NT2/D1 (cell line): ENCODE measurements around the gene APBA2.

Source experiments
- DNase-seq: peaks from one replicate; pipeline ENCODE4 v3.0.0-alpha.2; 2011; ENCODE audit warnings: low read depth, low spot score
- H3K27me3 ChIP-seq: 2 replicates; pipeline ENCODE4 v1.6.0; 2011; ENCODE audit warnings: mild to moderate bottlenecking; ENCODE audit not compliant: insufficient read length, insufficient read depth
- H3K36me3 ChIP-seq: 2 replicates; pipeline ENCODE4 v1.6.1; 2011; ENCODE audit warnings: mild to moderate bottlenecking, low read length, mixed read lengths; ENCODE audit not compliant: insufficient read depth, insufficient read length
- H3K4me1 ChIP-seq: 2 replicates; pipeline ENCODE4 v1.5.1; 2011; ENCODE audit not compliant: insufficient read depth, insufficient read length
- H3K4me3 ChIP-seq: 2 replicates; pipeline ENCODE4 v1.5.1; 2011; ENCODE audit warnings: low read depth; ENCODE audit not compliant: insufficient read length
- H3K9ac ChIP-seq: 2 replicates; pipeline ENCODE4 v1.6.0; 2011; ENCODE audit warnings: low read depth; ENCODE audit not compliant: insufficient read length
- H3K9me3 ChIP-seq: 2 replicates; pipeline ENCODE4 v1.5.1; 2011; ENCODE audit warnings: mild to moderate bottlenecking, low read length; ENCODE audit not compliant: insufficient read depth
- SUZ12 ChIP-seq: IDR thresholded peaks from 2 replicates; pipeline ENCODE4 v1.6.1; 2011; ENCODE audit not compliant: insufficient read length, insufficient read depth; ENCODE audit errors: extremely low read depth
- YY1 ChIP-seq: IDR thresholded peaks from 2 replicates; pipeline ENCODE4 v1.6.1; 2011; ENCODE audit not compliant: insufficient read length, insufficient read depth
- ZNF274 ChIP-seq: IDR thresholded peaks from 2 replicates; pipeline ENCODE4 v1.6.1; 2011; ENCODE audit warnings: mild to moderate bottlenecking, low read depth, low read length

Gene APBA2

DNA sequence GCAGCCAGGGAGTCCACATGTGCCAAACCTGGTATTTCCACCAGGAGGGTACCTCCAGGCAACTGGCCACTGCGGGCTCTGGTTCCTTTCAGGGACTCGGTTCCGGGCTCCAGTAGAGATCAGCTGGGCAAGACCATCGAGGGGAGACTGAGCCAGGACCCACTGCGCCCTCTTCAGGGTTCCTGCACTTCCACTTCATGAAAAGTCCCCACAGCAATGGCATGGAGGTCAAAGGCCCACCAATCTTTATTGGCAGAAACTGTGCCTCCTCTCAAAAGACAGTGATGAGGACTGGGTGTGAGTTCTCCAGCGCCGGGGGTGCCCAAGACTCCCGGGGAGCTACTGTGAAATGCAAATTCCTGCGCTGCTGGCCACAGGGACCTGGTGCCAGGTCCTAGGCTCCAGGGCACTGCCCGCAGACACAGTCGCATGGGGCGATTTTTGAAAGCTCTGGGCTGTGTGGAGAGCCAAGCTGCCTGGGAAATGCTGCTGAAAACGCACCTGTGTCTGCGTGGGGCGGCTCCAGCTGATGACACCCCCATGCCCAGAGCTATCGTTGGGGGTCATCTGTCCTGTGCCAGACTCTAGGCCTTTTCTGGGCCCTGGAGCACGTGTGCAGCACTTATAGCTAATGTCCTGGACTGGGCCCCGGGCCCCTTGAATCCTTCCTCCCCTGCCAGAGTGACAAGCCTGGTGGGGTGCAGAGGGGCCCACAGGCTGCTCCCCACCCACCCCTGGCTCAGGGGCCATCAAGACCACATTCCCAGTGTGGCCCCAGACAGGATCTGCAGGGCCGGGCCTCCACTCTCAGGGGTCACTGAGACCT is 239.8 kb downstream of the APBA2 start:
- DNase-seq = no peak
- no peak overlapping the region for H3K4me3 ChIP-seq
- TF ChIP-seq ZNF274 (no peak), SUZ12 (no peak), YY1 (no peak)
- no peaks in the 10 kb centered on the region for H3K9me3 ChIP-seq
- H3K36me3 ChIP-seq = no peaks in the 10 kb centered on the region
- H3K27me3 ChIP-seq = no peaks in the 10 kb centered on the region
- H3K4me1 ChIP-seq = peaks cover 12% of the 10 kb centered on the region
- H3K9ac ChIP-seq = no peak overlapping the region

DNA sequence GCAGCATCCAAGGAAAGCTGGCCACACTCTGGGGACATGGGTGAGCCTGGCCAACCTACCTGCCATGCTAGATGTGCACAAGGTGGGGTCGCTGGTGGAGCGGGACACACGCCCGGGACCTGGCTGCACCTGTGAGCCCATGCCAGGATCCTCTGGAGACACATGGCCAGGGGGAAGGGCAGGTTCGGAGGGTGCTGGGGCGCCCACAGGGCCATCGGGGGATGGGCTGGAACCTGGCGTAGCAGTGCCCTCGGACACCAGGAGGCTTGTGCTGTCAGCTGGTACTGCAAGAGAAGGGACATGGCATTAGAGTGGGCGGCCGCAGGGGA is 240.4 kb downstream of the APBA2 start:
- H3K4me1 ChIP-seq = peaks cover 12% of the 10 kb centered on the region
- no peaks in the 10 kb centered on the region for H3K36me3 ChIP-seq
- TF ChIP-seq SUZ12 (no peak), YY1 (no peak), ZNF274 (no peak)
- no peak overlapping the region for H3K4me3 ChIP-seq
- no peak for DNase-seq
- H3K9me3 ChIP-seq = no peaks in the 10 kb centered on the region
- no peaks in the 10 kb centered on the region for H3K27me3 ChIP-seq
- H3K9ac ChIP-seq = no peak overlapping the region

DNA sequence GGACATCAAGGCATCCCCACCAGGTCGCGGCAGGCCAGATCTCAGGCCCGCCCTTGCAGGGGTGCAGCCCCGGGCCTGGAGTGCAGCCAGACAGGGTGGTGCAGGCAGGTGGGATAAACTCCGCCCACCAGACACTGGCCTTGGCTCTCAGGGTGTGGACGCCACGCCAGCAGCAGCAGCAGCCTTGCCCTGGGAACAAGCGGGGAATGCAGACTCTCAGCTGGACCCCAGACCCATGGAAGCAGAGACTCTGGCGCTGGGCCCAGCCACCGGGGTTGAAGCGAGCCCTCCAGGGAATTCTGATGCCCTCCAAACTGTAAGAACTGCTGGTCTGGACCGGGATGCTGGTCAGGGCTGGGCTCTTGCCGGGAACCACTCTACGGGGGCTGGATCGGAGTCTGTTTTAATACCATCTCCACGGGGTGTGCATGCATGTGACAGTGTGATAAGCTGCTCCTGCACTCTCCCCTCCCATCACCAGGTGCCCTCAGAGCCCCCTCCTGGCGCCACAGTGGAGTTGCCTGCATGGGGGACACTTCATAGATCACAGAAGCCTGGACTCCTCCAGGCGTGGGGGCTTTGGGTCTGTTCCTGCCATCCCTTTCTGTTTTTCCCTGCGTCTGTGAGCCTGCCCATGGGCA is 241.2 kb downstream of the APBA2 start:
- no peaks in the 10 kb centered on the region for H3K9me3 ChIP-seq
- peaks cover 12% of the 10 kb centered on the region for H3K4me1 ChIP-seq
- H3K9ac ChIP-seq = no peak overlapping the region
- no peaks in the 10 kb centered on the region for H3K36me3 ChIP-seq
- no peak overlapping the region for H3K4me3 ChIP-seq
- TF ChIP-seq SUZ12 (no peak), ZNF274 (no peak), YY1 (no peak)
- no peaks in the 10 kb centered on the region for H3K27me3 ChIP-seq
- DNase-seq = no peak

GRCh38 chr15:29127506-29128430 is 242.0 kb downstream of the APBA2 start:
- DNase-seq = no peak
- no peaks in the 10 kb centered on the region for H3K36me3 ChIP-seq
- TF ChIP-seq YY1 (no peak), SUZ12 (no peak), ZNF274 (no peak)
- peaks cover 12% of the 10 kb centered on the region for H3K4me1 ChIP-seq
- H3K27me3 ChIP-seq = no peaks in the 10 kb centered on the region
- H3K9me3 ChIP-seq = no peaks in the 10 kb centered on the region
- no peak overlapping the region for H3K9ac ChIP-seq
- no peak overlapping the region for H3K4me3 ChIP-seq

DNA sequence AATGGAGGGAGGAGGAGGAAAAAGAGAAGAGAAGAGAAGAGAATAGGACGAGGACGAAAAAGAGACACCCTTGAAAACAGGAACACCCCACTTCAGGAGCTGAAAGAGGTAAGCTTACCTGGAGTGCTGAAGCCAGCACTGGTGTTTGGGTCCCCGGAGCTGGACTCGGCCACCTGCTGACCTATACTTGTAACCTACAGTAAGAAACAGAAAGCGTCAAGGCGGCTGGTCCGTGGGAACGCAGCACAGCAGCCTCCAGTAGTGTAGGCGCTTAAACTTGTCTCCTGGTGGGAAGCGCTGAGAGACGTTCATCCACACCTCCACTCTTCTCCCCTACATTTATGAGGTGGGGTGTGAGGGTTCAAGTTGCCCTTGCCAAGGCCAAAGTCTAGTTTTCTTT is 242.9 kb downstream of the APBA2 start:
- Histone ChIP-seq H3K9me3 (no peaks in the 10 kb centered on the region), H3K27me3 (no peaks in the 10 kb centered on the region), H3K36me3 (no peaks in the 10 kb centered on the region), H3K4me3 (no peak overlapping the region), H3K9ac (no peak overlapping the region), H3K4me1 (peaks cover 12% of the 10 kb centered on the region)
- DNase-seq = no peak
- TF ChIP-seq ZNF274 (no peak), SUZ12 (no peak), YY1 (no peak)

DNA sequence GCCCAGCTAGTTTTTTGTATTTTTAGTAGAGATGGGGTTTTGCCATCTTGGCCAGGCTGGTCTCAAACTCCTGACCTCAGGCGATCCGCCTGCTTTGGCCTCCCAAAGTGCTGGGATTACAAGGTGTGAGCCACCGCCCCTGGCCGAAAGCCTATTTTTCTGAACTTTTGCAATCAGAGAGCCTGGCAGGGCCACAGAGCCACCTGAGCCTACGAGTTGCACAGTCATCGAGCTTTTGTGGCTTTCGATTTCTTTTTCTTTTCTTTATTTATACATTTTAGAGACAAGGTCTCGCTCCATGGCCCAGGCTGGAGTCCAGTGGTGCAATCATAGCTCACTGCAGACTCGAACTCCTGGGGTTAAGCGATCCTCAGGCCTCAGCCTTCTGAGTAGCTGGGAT is 243.4 kb downstream of the APBA2 start:
- Histone ChIP-seq H3K4me3 (no peak overlapping the region), H3K27me3 (no peaks in the 10 kb centered on the region), H3K9ac (no peak overlapping the region), H3K9me3 (no peaks in the 10 kb centered on the region), H3K4me1 (peaks cover 12% of the 10 kb centered on the region), H3K36me3 (no peaks in the 10 kb centered on the region)
- no peak for DNase-seq
- TF ChIP-seq YY1 = no peak
- no peak for TF ChIP-seq SUZ12
- TF ChIP-seq ZNF274 = no peak

DNA sequence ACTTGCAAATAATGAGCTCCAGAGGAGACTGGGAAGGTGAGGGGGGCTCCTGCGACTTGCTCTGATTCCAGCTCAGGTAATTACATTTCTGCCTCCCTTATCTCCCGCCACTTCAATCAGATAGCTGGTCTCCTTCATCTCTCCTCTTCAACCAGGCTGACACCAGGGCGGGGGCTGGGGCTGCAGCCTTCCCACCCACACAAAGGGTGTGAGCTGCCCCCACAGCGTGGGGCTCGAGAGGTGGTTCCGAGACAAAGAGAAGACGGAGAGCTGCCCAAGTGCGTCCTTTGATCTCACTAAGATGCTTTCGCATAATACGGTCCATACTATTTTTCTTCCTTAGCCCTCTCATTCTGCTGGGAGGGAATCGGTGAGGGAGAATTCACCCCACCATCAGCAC is 244.2 kb downstream of the APBA2 start:
- no peak overlapping the region for H3K9ac ChIP-seq
- no peaks in the 10 kb centered on the region for H3K9me3 ChIP-seq
- TF ChIP-seq SUZ12 (no peak), ZNF274 (no peak), YY1 (no peak)
- no peak overlapping the region for H3K4me3 ChIP-seq
- H3K27me3 ChIP-seq = no peaks in the 10 kb centered on the region
- DNase-seq = no peak
- no peaks in the 10 kb centered on the region for H3K36me3 ChIP-seq
- H3K4me1 ChIP-seq = peaks cover 12% of the 10 kb centered on the region
